ENCODE measurements around the gene ZMYND10.
"Not testable (repeated sequence)": the region's sequence is repeated elsewhere in the genome, so short reads cannot be mapped to it uniquely, and the experiment has no call there.

The ZMYND10 gene

GRCh38 chr3:50316657-50317242 lies 28.8 kb downstream of the ZMYND10 start:
- FAIRE-seq = no peak
- DNase-seq (ENCODE audit: extremely low spot score, insufficient read length, low read depth) = no peak

- no peak for FAIRE-seq
- no peak for DNase-seq (ENCODE audit: extremely low spot score, insufficient read length, low read depth)
Measured at GRCh38 chr3:50314816-50315215, 30.7 kb downstream of the ZMYND10 start.

- FAIRE-seq (no peak), DNase-seq (ENCODE audit: extremely low spot score, insufficient read length, low read depth) (no peak)
Measured at GRCh38 chr3:50314342-50314741, 31.2 kb downstream of the ZMYND10 start.

DNA sequence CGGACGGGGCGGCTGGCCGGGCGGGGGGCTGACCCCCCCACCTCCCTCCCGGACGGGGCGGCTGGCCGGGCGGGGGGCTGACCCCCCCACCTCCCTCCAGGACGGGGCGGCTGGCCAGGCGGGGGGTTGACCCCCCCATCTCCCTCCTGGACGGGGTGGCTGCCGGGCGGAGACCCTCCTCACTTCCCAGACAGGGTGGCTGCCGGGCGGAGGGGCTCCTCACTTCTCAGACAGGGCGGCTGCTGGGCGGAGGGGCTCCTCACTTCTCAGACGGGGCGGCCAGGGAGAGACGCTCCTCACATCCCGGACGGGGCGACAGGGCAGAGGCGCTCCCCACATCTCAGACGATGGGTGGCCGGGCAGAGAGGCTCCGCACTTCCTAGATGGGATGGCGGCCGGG lies 33.5 kb downstream of the ZMYND10 start:
- DNase-seq (ENCODE audit: extremely low spot score, insufficient read length, low read depth); FAIRE-seq: not testable (repeated sequence)

DNA sequence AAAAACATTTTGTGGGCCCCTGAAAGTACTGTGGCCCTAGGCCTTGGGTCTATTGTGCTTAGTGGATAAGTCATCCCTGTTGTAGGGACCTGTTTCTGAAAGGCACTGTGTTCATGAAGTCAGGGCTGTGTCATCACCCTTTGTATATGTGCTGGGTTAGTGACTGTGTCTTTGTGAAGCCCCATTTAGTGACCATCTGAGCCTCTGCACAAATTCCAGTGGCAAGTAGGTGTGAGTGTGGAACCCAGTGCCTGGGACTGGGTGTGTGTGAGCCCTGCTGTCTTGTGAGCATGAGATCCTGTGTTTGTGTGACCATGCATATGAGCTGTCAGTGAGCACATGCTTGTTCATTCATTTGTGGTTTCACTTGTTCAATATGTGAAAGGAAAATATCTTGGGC lies 40.9 kb downstream of the ZMYND10 start:
- DNase-seq (ENCODE audit: extremely low spot score, insufficient read length, low read depth) (no peak), FAIRE-seq (no peak)

DNA sequence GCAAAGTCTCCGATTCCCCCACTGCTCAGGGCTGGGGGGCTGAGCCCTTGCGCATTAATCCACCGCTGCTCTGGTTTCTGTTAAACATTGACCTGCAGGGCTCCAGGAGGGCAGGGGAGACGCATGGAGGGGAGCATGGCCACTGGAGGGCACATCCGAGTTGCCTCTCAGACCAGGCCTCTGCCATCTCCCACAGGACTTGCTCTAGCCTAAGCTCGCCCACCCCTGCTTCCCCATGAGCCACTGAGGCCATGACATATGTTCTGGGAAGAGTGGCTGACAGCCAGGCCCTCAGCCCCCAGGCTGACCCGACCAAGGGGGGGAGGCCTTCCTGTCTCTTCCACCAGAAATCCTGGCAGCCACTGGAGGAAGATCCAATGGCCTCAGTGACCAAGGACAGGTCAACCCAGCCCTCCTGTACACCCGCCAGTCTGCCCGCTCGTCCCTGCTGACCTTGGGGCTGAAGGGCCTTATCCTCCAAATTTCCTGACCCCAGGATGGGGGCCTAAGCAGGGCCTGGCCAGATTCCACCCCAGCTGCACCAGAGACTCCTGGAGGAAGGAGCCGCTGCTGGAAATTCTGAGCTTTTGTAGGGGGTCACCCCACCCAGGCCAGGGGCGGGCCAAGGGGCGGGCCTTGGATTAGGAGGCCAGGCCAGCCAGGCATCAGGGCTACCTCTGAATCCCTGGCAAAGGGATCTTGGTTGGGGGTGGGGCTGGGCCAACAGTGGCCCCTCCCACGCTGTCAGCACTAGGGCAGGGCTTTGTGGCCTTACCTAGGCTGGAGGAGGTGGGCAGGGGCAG lies 42.3 kb downstream of the ZMYND10 start, which contains the start of gene HYAL1:
Gene HYAL1 (minus strand): TSS at position 562 of the 803 bp plus-strand sequence. CDS start 618 bp downstream, outside the sequence.
- DNase-seq (ENCODE audit: extremely low spot score, insufficient read length, low read depth) = no peak

GRCh38 chr3:50302095-50303012 lies 43.2 kb downstream of the ZMYND10 start:
- DNase-seq (ENCODE audit: extremely low spot score, insufficient read length, low read depth) = no peak
- no peak for FAIRE-seq

More for the DNA sequence above, 42.3 kb downstream of the ZMYND10 start, which contains the start of gene HYAL1:
- no peak for FAIRE-seq

DNA sequence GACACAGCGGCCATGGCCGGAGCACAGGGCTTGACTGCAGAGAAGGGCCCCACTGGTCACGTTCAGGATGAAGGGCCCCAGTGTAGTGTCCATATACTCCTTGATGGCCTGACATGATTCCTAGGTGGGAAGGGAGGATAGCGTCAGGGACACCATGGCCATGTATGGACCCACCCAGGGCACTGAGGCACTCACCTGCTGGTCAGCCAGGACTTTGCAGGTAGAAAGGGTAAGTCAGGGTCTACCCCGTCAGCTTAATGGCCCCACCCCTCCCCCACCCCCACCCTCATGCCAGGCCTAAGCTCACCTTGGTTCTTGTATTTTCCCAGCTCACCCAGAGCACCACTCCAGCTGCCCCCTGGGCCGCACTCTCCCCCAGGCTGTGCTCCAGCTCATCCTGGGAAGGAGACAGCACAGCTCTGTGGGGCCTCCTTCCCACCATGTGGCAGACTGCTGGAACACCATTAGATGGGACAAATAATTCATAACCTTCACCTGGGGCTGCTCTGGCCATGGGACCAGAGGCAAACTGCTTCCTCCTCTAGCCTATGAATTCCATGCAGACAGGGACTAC lies 44.8 kb downstream of the ZMYND10 start:
- no peak for DNase-seq (ENCODE audit: extremely low spot score, insufficient read length, low read depth)
- FAIRE-seq = no peak

GRCh38 chr3:50299929-50300680 lies 45.4 kb downstream of the ZMYND10 start:
- no peak for DNase-seq (ENCODE audit: extremely low spot score, insufficient read length, low read depth)
- no peak for FAIRE-seq

- no peak for DNase-seq (ENCODE audit: extremely low spot score, insufficient read length, low read depth)
- no peak for FAIRE-seq
Measured at GRCh38 chr3:50299638-50299928, 45.9 kb downstream of the ZMYND10 start.

DNA sequence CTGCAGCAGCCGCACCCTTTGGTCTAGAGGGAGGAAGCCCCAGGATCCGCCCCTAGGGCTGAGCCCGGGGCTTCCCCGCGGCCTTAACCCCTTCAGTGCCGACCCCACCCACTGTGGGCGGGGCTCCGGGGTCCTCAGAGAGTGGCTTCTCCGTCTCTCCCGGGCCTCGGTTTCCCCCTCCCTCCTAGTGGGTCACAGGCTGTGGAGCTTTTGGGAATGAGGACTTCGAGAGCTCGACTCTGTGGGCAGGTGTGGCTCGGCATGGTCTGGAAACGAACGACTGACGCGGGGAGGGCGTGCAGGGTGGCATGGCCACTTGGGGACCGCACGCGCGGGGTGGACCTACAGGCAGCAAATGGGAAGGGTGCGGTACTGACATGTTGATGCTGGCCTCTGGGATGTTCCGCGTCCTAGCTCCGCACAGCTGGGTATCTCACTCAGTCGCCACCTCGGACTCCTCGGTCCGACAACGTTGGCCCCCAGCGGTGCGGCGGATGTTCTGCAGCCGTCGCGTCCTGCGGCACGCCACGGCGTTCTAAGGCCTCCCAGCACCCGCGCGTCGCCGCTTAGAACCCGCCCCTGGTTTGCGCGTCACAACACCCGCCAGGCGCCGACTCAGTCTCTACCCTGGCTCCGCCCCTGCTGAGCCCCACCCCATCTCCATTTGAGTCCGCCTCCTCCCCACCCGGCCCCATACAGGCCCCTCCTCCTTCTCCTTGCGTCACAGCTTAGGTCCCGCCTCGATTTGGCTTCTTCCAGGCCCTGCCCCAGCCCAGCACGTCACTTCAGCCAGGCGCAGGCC lies 46.5 kb downstream of the ZMYND10 start, which contains the start of the genes HYAL3 and NAA80:
Gene HYAL3 (minus strand): TSS at position 570 of the 802 bp plus-strand sequence. CDS start 3,803 bp downstream, outside the sequence.
Gene NAA80 (minus strand): TSS at position 570 of the 802 bp plus-strand sequence. CDS start 1,942 bp downstream, outside the sequence.
- DNase-seq (ENCODE audit: extremely low spot score, insufficient read length, low read depth) (peak; percentile 95), FAIRE-seq (peak; percentile 100)

- no peak for DNase-seq (ENCODE audit: extremely low spot score, insufficient read length, low read depth)
Measured at GRCh38 chr3:50297896-50298725, 47.4 kb downstream of the ZMYND10 start.

GRCh38 chr3:50297384-50297775 lies 48.2 kb downstream of the ZMYND10 start:
- no peak for FAIRE-seq
- no peak for DNase-seq (ENCODE audit: extremely low spot score, insufficient read length, low read depth)

More at GRCh38 chr3:50297896-50298725, 47.4 kb downstream of the ZMYND10 start:
- no peak for FAIRE-seq

DNA sequence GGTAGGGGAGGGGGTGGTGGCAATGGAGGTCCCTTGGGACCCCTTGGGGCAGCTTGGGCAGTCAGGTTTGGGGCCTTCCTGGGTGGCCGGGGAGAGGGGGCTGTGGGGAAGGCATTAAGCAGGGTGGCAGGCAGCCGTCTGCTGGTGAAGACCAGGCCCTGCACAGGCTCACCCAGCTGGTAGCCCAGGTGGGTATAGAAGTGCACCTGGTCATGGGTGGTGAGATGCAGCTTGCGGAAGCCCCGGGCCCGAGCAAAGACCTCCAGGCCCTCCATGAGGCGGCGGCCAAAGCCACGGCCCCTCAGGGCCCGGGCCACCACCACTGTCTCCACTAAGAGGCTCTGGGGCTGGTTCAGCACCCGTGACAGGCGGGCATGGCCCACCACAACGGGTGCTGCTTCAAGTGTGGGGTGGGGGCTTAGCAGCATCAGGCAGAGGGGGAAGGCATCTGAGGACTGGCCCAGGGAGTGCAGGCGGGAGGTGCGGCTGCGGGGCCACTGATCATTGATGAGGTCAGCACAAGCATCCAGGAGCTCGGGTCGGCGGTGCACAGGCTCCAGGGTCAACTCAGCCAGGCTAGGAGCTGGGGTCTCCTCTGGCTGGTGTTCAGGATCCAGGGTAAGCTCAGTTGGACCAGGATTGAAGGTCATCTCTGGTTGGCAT lies 48.7 kb downstream of the ZMYND10 start:
- FAIRE-seq = no peak
- no peak for DNase-seq (ENCODE audit: extremely low spot score, insufficient read length, low read depth)

DNA sequence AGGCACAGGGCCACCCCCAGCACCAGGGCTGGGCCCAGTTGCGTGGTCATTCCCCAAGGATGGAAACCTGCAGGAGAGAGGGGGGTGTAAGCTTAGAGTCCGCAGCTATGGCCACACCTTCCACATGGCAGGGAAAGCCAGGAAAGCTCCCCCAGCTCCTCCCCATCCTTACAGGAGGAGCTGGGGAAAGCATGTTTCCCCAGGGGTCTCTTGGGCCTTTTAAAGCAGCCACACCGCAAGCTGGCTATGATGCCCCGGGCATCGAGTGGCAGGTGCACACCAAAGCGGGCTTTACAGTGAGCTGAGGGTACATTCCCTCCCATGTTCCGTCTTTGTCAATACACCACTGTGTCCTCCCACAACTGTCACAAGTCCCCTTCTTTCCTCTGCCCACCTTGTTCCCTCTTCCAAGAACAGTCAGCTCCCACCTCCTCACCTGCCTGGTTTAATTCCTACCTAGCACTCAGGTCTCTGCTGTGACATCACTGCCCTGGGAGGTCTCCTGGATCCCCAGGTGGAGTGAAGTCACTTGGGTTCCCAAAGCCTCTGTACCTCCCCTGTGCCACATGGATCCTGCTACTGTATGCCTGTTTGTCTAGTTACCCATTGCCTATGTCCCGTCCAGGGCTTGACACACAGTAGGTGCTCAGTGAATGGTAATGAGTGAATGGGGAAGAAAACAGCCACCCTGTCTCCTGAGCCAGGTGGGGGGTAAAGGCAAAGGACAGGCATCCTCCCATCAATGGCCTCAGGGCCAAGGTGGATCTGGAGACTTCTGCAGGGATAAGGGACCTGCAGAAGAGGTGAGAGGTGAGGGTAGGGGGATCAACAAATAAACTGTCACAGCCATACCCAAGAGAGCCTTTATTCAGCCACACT lies 49.7 kb downstream of the ZMYND10 start:
- FAIRE-seq (no peak), DNase-seq (ENCODE audit: extremely low spot score, insufficient read length, low read depth) (no peak)
